ENCODE results near the gene C9orf50. TPM values are rescaled to one million over a fixed set of nuclear protein-coding genes. Genes with fewer than 3 reads are reported as not detected.
A peak's percentile ranks its signal among the peaks of the same experiment; 100 is the strongest.

Gene C9orf50
- total RNA-seq, 1 donor from 2014 or later: 0.56 TPM

- DNase-seq: no peak
- Mint-ChIP-seq H3K9me3 (ENCODE audit: unreplicated experiment) (peaks cover 5% of the 10 kb centered on the region), H3K4me3 (ENCODE audit: unreplicated experiment) (peak overlapping the region; percentile 80), H3K27me3 (ENCODE audit: unreplicated experiment) (peaks cover 11% of the 10 kb centered on the region), H3K27ac (ENCODE audit: unreplicated experiment) (peak overlapping the region; percentile 59), H3K4me1 (ENCODE audit: low read depth, unreplicated experiment) (peaks cover 11% of the 10 kb centered on the region), H3K36me3 (ENCODE audit: unreplicated experiment) (peaks cover 6% of the 10 kb centered on the region)
- TF ChIP-seq CTCF (IDR thresholded peaks at IDR 0.05; ENCODE audit: partially characterized antibody, unreplicated experiment): peak; percentile 25
These were observed 51.1 kb downstream of the C9orf50 start for GRCh38 chr9:129569502-129570449.

GRCh38 chr9:129568560-129569501 lies 52.1 kb downstream of the C9orf50 start:
- H3K27ac Mint-ChIP-seq (ENCODE audit: unreplicated experiment): peak overlapping the region; percentile 69
- peaks cover 5% of the 10 kb centered on the region for H3K9me3 Mint-ChIP-seq (ENCODE audit: unreplicated experiment)
- peaks cover 12% of the 10 kb centered on the region for H3K4me1 Mint-ChIP-seq (ENCODE audit: low read depth, unreplicated experiment)
- H3K36me3 Mint-ChIP-seq (ENCODE audit: unreplicated experiment): peaks cover 3% of the 10 kb centered on the region
- H3K27me3 Mint-ChIP-seq (ENCODE audit: unreplicated experiment): peaks cover 11% of the 10 kb centered on the region
- peak overlapping the region; percentile 80 for H3K4me3 Mint-ChIP-seq (ENCODE audit: unreplicated experiment)
- peak; percentile 91 for DNase-seq
- no peak for TF ChIP-seq CTCF (IDR thresholded peaks at IDR 0.05; ENCODE audit: partially characterized antibody, unreplicated experiment)

- DNase-seq: no peak
- Mint-ChIP-seq H3K36me3 (ENCODE audit: unreplicated experiment) (no peaks in the 10 kb centered on the region), H3K4me3 (ENCODE audit: unreplicated experiment) (peak overlapping the region; percentile 74), H3K27ac (ENCODE audit: unreplicated experiment) (peak overlapping the region; percentile 69), H3K9me3 (ENCODE audit: unreplicated experiment) (peaks cover 7% of the 10 kb centered on the region), H3K27me3 (ENCODE audit: unreplicated experiment) (peaks cover 11% of the 10 kb centered on the region), H3K4me1 (ENCODE audit: low read depth, unreplicated experiment) (peaks cover 12% of the 10 kb centered on the region)
- no peak for TF ChIP-seq CTCF (IDR thresholded peaks at IDR 0.05; ENCODE audit: partially characterized antibody, unreplicated experiment)
These were observed 52.9 kb downstream of the C9orf50 start for GRCh38 chr9:129567842-129568559.

- Mint-ChIP-seq H3K27ac (ENCODE audit: unreplicated experiment) (no peak overlapping the region), H3K9me3 (ENCODE audit: unreplicated experiment) (peaks cover 6% of the 10 kb centered on the region), H3K36me3 (ENCODE audit: unreplicated experiment) (no peaks in the 10 kb centered on the region), H3K27me3 (ENCODE audit: unreplicated experiment) (peaks cover 11% of the 10 kb centered on the region), H3K4me3 (ENCODE audit: unreplicated experiment) (no peak overlapping the region), H3K4me1 (ENCODE audit: low read depth, unreplicated experiment) (peaks cover 18% of the 10 kb centered on the region)
- no peak for TF ChIP-seq CTCF (IDR thresholded peaks at IDR 0.05; ENCODE audit: partially characterized antibody, unreplicated experiment)
- DNase-seq: no peak
These were observed 53.6 kb downstream of the C9orf50 start for GRCh38 chr9:129567329-129567728.
